ENCODE data around the gene PRUNE1.

Gene PRUNE1

GRCh38 chr1:151013518-151013917, 5.3 kb downstream of the PRUNE1 start:
- POLR2A ChIA-PET = no interaction called here
- CTCF ChIA-PET = interaction anchor here (1.9 to 3.7 kb wide), 2 partner anchors 11 to 18 kb away, joined by 11 to 15 read pairs; no protein-coding TSS in a partner anchor
- DNase-seq (ENCODE audit: low read depth, low spot score) = no peak
- no peak for TF ChIP-seq CTCF (IDR thresholded peaks at IDR 0.05; ENCODE audit: insufficient read depth, low read length, missing control alignments)
- no peak overlapping the region for H3K4me3 ChIP-seq (ENCODE audit: low read depth, low read length)

DNA sequence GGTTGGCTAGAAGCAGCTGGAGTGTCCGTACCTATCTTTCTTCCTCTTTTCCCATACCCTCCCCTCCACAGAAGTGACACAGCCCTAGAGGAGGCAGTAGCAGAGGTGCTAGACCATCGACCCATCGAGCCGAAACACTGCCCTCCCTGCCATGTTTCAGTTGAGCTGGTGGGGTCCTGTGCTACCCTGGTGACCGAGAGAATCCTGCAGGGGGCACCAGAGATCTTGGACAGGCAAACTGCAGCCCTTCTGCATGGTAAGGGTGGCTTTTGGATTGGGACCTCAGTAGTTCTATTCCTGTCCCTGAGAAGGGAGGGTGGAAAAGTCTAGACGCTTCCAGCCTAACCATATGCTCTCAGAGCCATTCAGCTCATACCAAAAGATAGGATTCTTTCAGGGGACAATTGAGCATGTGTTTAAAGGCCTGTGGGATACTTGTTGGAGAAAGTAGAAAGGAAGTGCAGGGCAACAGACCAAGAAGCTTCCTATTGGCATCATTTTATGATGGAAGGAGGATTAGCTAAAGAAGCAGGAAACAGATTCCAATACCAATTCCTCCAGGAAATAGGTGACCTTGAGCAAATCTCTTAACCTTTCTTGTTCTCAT, 16.4 kb downstream of the PRUNE1 start:
- ChIA-PET CTCF (interaction anchor here (0.6 to 3.0 kb wide), 33 partner anchors 10 to 151 kb away, joined by 3 to 19 read pairs (median 4); partner anchors contain the start of genes BNIPL, C1orf56, LYSMD1 and MINDY1), POLR2A (no interaction called here)
- H3K4me3 ChIP-seq (ENCODE audit: low read depth, low read length) = no peak overlapping the region
- no peak for DNase-seq (ENCODE audit: low read depth, low spot score)
- TF ChIP-seq CTCF (IDR thresholded peaks at IDR 0.05; ENCODE audit: insufficient read depth, low read length, missing control alignments) = peak; percentile 79

DNA sequence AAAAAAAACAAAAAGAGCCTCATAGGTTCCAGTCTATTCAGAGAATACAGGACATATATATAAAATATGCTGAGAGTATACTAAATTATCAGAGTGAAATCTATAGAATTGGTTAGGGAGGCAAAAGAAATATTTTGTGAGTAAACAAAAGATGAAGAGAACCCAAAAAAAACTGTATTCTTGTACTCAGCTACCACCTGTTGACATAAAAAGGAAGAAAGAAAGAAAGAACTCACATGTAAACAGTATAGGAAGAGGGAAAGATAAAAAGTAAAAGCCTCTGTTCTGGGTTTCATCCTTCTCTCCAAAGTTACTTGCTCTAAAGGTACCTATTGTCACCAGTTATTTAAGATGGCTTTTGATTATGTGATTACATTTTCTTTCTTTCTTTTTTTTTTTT, 18.2 kb downstream of the PRUNE1 start:
- ChIA-PET POLR2A (no interaction called here), CTCF (interaction anchor here (0.6 to 3.3 kb wide), 5 partner anchors 12 to 73 kb away, joined by 3 to 19 read pairs (median 4); partner anchors contain the start of genes C1orf56 and MINDY1)
- DNase-seq (ENCODE audit: low read depth, low spot score) = no peak
- TF ChIP-seq CTCF (IDR thresholded peaks at IDR 0.05; ENCODE audit: insufficient read depth, low read length, missing control alignments) = no peak
- no peak overlapping the region for H3K4me3 ChIP-seq (ENCODE audit: low read depth, low read length)

DNA sequence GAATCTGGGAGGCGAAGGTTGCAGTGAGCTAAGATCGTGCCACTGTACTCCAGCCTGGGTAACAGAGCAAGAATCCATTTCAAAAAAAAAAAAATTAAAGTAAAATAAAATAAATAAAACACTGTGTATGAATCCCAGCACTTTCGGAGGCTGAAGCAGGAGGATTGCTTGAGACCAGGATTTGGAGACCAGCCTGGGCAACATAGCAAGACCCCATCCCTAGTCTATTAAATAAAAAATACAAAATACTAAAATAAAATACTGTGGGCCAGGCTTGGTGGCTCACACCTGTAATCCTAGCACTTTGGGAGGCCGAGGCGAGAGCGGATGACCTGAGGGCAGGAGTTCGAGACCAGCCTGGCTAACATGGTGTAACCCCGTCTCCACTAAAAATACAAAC, 23.9 kb downstream of the PRUNE1 start:
- no peak overlapping the region for H3K4me3 ChIP-seq (ENCODE audit: low read depth, low read length)
- CTCF ChIA-PET = interaction anchor here (0.7 to 0.9 kb wide), 3 partner anchors 9 to 40 kb away, joined by 3 read pairs; partner anchors contain the start of gene C1orf56
- POLR2A ChIA-PET = no interaction called here
- no peak for TF ChIP-seq CTCF (IDR thresholded peaks at IDR 0.05; ENCODE audit: insufficient read depth, low read length, missing control alignments)
- no peak for DNase-seq (ENCODE audit: low read depth, low spot score)

- ChIA-PET POLR2A (no interaction called here), CTCF (interaction anchor here (1.3 to 2.5 kb wide), 2 partner anchors 10 to 13 kb away, joined by 6 to 15 read pairs; partner anchors contain the start of gene C1orf56)
- no peak for DNase-seq (ENCODE audit: low read depth, low spot score)
- no peak for TF ChIP-seq CTCF (IDR thresholded peaks at IDR 0.05; ENCODE audit: insufficient read depth, low read length, missing control alignments)
- H3K4me3 ChIP-seq (ENCODE audit: low read depth, low read length) = no peak overlapping the region
Measured at GRCh38 chr1:151035167-151035566, 26.9 kb downstream of the PRUNE1 start.

DNA sequence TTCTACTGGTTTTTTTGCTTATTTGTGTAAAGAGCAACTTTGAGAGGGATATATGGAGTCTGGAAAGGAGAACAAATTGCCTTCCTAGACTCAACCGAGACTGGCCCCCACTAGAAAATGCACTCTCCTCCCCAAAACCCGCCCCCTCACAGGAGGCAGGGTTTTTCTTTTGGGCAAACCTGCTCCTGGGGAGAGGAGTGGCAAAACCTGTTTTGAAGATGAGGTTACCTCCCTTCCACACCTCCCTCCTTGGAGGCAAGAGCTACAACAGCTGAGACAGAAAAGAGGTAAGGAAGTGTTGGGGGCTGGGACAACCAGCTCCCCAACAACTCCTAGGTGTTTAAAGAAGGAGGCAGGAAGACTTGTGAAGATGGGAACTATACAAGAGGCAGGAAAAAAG, 28.1 kb downstream of the PRUNE1 start, which contains the start of gene BNIPL:
BNIPL (plus strand) TSS at position 231 of the 400 bp plus-strand sequence; CDS start at position 371, 140 bp downstream.
- CTCF ChIA-PET = interaction anchor here (0.8 to 2.4 kb wide), 2 partner anchors 12 kb away, joined by 3 to 14 read pairs; no protein-coding TSS in a partner anchor
- no peak for DNase-seq (ENCODE audit: low read depth, low spot score)
- POLR2A ChIA-PET = no interaction called here
- H3K4me3 ChIP-seq (ENCODE audit: low read depth, low read length) = no peak within 1 kb of the TSS
- TF ChIP-seq CTCF (IDR thresholded peaks at IDR 0.05; ENCODE audit: insufficient read depth, low read length, missing control alignments) = no peak
